SH-SY5Y (cell line): ENCODE measurements around the gene PLPPR2.

Experiments used
- GATA2 ChIP-seq: IDR thresholded peaks from 2 replicates; pipeline ENCODE4 v1.6.1; 2011; ENCODE audit warnings: mild to moderate bottlenecking, low read depth, low read length
- GATA3 ChIP-seq: IDR thresholded peaks from 2 replicates; pipeline ENCODE4 v1.6.1; 2011; ENCODE audit warnings: low read depth, mild to moderate bottlenecking, low read length, moderate library complexity

Gene PLPPR2

GRCh38 chr19:11404588-11405222, 49.5 kb downstream of the PLPPR2 start:
- TF ChIP-seq GATA3, result no peak

GRCh38 chr19:11405846-11406643, 50.8 kb downstream of the PLPPR2 start:
- TF ChIP-seq GATA3 (no peak), GATA2 (no peak)

DNA sequence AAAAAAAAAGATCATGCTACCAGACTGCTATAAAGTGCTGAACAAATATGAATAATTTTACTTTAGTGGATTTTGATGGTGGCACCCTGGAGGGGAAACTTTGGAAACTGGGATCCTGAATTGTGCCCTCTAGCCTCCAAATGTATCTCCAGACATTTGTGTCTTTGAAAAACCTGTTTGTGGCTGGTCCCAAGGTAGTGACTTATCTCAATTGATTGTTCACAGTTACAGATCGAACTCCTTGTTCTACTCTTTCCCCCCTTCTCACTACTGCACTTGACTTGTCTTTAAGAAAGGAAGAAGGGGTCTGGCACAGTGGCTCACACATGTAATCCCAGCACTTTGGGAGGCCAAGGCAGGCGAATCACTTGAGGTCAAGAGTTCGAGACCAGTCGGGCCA, 53.4 kb downstream of the PLPPR2 start:
- TF ChIP-seq GATA3 (no peak), GATA2 (no peak)

GRCh38 chr19:11410682-11411081, 55.5 kb downstream of the PLPPR2 start:
- TF ChIP-seq GATA2 (no peak), GATA3 (no peak)

DNA sequence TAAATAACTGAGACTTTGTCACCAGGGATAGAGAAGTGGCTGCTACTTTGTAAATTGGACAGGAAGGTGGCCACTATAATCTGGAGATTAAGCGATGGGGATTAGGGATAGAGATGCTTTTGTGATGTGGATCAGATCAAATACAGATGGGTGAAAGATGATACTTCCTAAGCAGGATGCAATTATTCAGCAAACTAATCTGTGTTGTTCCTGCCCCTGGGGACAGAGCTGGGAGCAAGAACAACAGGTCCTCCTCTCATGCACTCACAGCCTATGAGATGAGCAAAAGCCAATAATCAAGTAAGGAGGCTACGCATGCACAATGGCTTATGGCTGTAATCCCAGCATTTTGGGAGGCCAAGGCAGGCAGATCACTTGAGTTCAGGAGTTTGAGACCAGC, 59.3 kb downstream of the PLPPR2 start:
- TF ChIP-seq GATA2 (no peak), GATA3 (no peak)
